ENCODE measurements around the gene C10orf95. TPM values are rescaled to one million over a fixed set of nuclear protein-coding genes. Genes with fewer than 3 reads are reported as not detected.

C10orf95 gene
- total RNA-seq, 3 donors from 2014 or later (not counting 1 experiment from before 2014, with no cell fraction given), result 0.25 to 0.41 (median 0.35) TPM

GRCh38 chr10:102485093-102485784 lies 33.9 kb upstream of the C10orf95 start:
- H3K27me3 ChIP-seq (ENCODE audit: control insufficient read depth, insufficient read depth, low read length), result no peaks in the 10 kb centered on the region
- Mint-ChIP-seq H3K27ac (no peak overlapping the region), H3K36me3 (no peaks in the 10 kb centered on the region), H3K4me1 (no peaks in the 10 kb centered on the region), H3K9me3 (no peaks in the 10 kb centered on the region), H3K4me3 (no peak overlapping the region), H3K27me3 (ENCODE audit: low read depth in 2 of 2) (no peaks in the 10 kb centered on the region)
- intact Hi-C loops (cut with micrococcal nuclease), result no loop called here
- H3K36me3 ChIP-seq (ENCODE audit: control insufficient read depth, insufficient read depth, low read length), result peaks cover 91% of the 10 kb centered on the region
- 97% methylated on average over 18 of the region's 18 CpGs for WGBS (ENCODE audit: insufficient coverage)
- H3K4me3 ChIP-seq (ENCODE audit: low read length), result no peak overlapping the region
- H3K9me3 ChIP-seq (ENCODE audit: control insufficient read depth, insufficient read depth, low read length), result no peaks in the 10 kb centered on the region
- DNase-seq (no peak), ATAC-seq (no peak)
- H3K27ac ChIP-seq (ENCODE audit: low read length), result no peak overlapping the region
- TF ChIP-seq, protein P1, sequence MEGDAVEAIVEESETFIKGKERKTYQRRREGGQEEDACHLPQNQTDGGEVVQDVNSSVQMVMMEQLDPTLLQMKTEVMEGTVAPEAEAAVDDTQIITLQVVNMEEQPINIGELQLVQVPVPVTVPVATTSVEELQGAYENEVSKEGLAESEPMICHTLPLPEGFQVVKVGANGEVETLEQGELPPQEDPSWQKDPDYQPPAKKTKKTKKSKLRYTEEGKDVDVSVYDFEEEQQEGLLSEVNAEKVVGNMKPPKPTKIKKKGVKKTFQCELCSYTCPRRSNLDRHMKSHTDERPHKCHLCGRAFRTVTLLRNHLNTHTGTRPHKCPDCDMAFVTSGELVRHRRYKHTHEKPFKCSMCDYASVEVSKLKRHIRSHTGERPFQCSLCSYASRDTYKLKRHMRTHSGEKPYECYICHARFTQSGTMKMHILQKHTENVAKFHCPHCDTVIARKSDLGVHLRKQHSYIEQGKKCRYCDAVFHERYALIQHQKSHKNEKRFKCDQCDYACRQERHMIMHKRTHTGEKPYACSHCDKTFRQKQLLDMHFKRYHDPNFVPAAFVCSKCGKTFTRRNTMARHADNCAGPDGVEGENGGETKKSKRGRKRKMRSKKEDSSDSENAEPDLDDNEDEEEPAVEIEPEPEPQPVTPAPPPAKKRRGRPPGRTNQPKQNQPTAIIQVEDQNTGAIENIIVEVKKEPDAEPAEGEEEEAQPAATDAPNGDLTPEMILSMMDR (IDR thresholded peaks at IDR 0.05), result no peak
- H3K4me1 ChIP-seq (ENCODE audit: control insufficient read depth, insufficient read depth, low read length), result no peaks in the 10 kb centered on the region

- over 99% methylated on average over 13 of the region's 13 CpGs for WGBS (ENCODE audit: insufficient coverage)
- H3K27ac ChIP-seq (ENCODE audit: low read length), result no peak overlapping the region
- intact Hi-C loops (cut with micrococcal nuclease), result no loop called here
- H3K4me3 ChIP-seq (ENCODE audit: low read length), result no peak overlapping the region
- peaks cover 2% of the 10 kb centered on the region for H3K4me1 ChIP-seq (ENCODE audit: control insufficient read depth, insufficient read depth, low read length)
- DNase-seq (no peak), ATAC-seq (no peak)
- Mint-ChIP-seq H3K27ac (no peak overlapping the region), H3K9me3 (no peaks in the 10 kb centered on the region), H3K36me3 (no peaks in the 10 kb centered on the region), H3K4me1 (peaks cover 2 to 3% of the 10 kb centered on the region in 2 donors), H3K27me3 (ENCODE audit: low read depth in 2 of 2) (no peaks in the 10 kb centered on the region), H3K4me3 (no peak overlapping the region)
- H3K36me3 ChIP-seq (ENCODE audit: control insufficient read depth, insufficient read depth, low read length), result peaks cover 88% of the 10 kb centered on the region
- TF ChIP-seq, protein P1 (IDR thresholded peaks at IDR 0.05), result no peak
- H3K27me3 ChIP-seq (ENCODE audit: control insufficient read depth, insufficient read depth, low read length), result no peaks in the 10 kb centered on the region
- H3K9me3 ChIP-seq (ENCODE audit: control insufficient read depth, insufficient read depth, low read length), result no peaks in the 10 kb centered on the region
These were observed 32.7 kb upstream of the C10orf95 start for GRCh38 chr10:102484021-102484420.

DNA sequence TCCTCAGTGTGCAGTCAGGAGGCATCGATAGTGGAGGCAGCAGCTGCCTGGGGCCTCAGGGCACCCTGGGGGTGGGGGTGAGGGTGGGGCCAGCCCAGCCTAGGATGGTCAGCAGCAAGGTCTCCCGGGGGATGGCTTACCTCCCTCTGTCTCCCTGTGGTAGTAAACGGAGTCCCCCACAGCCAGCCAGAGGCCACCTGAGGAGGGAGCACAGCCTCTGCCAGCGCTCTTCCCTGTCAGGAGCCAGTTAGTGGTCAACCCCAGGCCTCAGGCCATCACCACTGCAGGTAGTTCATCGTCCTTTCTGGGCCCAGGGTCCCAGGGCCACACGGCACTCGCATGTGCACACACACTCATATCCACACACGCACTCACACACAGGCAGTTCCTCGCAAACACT lies 29.1 kb upstream of the C10orf95 start:
- H3K27ac ChIP-seq (ENCODE audit: low read length), result no peak overlapping the region
- no peaks in the 10 kb centered on the region for H3K9me3 Mint-ChIP-seq
- H3K27me3 Mint-ChIP-seq (ENCODE audit: low read depth in 2 of 2), result no peaks in the 10 kb centered on the region
- no peak overlapping the region for H3K4me3 Mint-ChIP-seq
- H3K4me1 ChIP-seq (ENCODE audit: control insufficient read depth, insufficient read depth, low read length), result peaks cover 7% of the 10 kb centered on the region
- ATAC-seq, result no peak
- H3K27ac Mint-ChIP-seq, result peak overlapping the region in 1 of 2 donors; percentile 81
- H3K4me1 Mint-ChIP-seq, result peaks cover 6% of the 10 kb centered on the region in 2 donors
- no peak for DNase-seq
- intact Hi-C loops (cut with micrococcal nuclease), result no loop called here
- TF ChIP-seq, protein P1 (IDR thresholded peaks at IDR 0.05), result no peak
- WGBS (ENCODE audit: insufficient coverage), result 95% methylated on average over 9 of the region's 9 CpGs
- H3K9me3 ChIP-seq (ENCODE audit: control insufficient read depth, insufficient read depth, low read length), result no peaks in the 10 kb centered on the region
- H3K36me3 ChIP-seq (ENCODE audit: control insufficient read depth, insufficient read depth, low read length), result peaks cover 54% of the 10 kb centered on the region
- H3K36me3 Mint-ChIP-seq, result no peaks in the 10 kb centered on the region
- no peaks in the 10 kb centered on the region for H3K27me3 ChIP-seq (ENCODE audit: control insufficient read depth, insufficient read depth, low read length)
- H3K4me3 ChIP-seq (ENCODE audit: low read length), result no peak overlapping the region

GRCh38 chr10:102479651-102480050 lies 28.3 kb upstream of the C10orf95 start:
- TF ChIP-seq, protein P1 (IDR thresholded peaks at IDR 0.05), result no peak
- H3K4me3 ChIP-seq (ENCODE audit: low read length), result no peak overlapping the region
- H3K27ac Mint-ChIP-seq, result peak overlapping the region; percentile 81 to 85
- H3K27me3 ChIP-seq (ENCODE audit: control insufficient read depth, insufficient read depth, low read length), result no peaks in the 10 kb centered on the region
- no peak overlapping the region for H3K4me3 Mint-ChIP-seq
- no peaks in the 10 kb centered on the region for H3K9me3 ChIP-seq (ENCODE audit: control insufficient read depth, insufficient read depth, low read length)
- no peaks in the 10 kb centered on the region for H3K36me3 Mint-ChIP-seq
- H3K9me3 Mint-ChIP-seq, result no peaks in the 10 kb centered on the region
- H3K36me3 ChIP-seq (ENCODE audit: control insufficient read depth, insufficient read depth, low read length), result peaks cover 47% of the 10 kb centered on the region
- no peak for DNase-seq
- H3K4me1 ChIP-seq (ENCODE audit: control insufficient read depth, insufficient read depth, low read length), result peaks cover 7% of the 10 kb centered on the region
- no peaks in the 10 kb centered on the region for H3K27me3 Mint-ChIP-seq (ENCODE audit: low read depth in 2 of 2)
- intact Hi-C loops (cut with micrococcal nuclease), result loop anchor here (1.0 to 10.0 kb wide), 3 partner anchors 85 to 325 kb away; partner anchors contain the start of gene NOLC1
- H3K4me1 Mint-ChIP-seq, result peaks cover 6% of the 10 kb centered on the region in 2 donors
- ATAC-seq, result no peak
- H3K27ac ChIP-seq (ENCODE audit: low read length), result no peak overlapping the region
